IMR-90 (cell line): ENCODE measurements around the gene NTSR2. TPM values are rescaled to one million over a fixed set of nuclear protein-coding genes. Genes with fewer than 3 reads are reported as not detected.

Experiments used
- ATAC-seq: fragments of 200-7000 bp; cut with Tn5 transposase; 2 replicates; pipeline ENCODE4 v1.9.1; 2020; ENCODE audit warnings: low read depth, mild to moderate bottlenecking, moderate library complexity
- BruUV-seq: library from RNA; stranded (reverse); fragments of 400-500 nt; replicated peaks from 2 replicates; lab custom pipeline; 2021; lab: Mats Ljungman, UMichigan
- CTCF ChIA-PET: fragments of 300-600 bp; formaldehyde crosslinking; extraction: SDS; loops from one replicate; lab custom pipeline; 2021; ENCODE audit warnings: antibody characterized with exemption; lab: Yijun Ruan, JAX
- POLR2A ChIA-PET: fragments of 300-600 bp; sonication (Branson Sonifier 250); formaldehyde crosslinking; loops from one replicate; lab custom pipeline; 2022; ENCODE audit warnings: antibody characterized with exemption; ENCODE audit not compliant: unreplicated experiment; lab: Charles Lee
- DNase-seq: peaks from one replicate; pipeline ENCODE4 v3.0.0; 2013
- H2AFZ ChIP-seq: replicated peaks from 2 replicates; pipeline ENCODE3; 2013; ENCODE audit warnings: low read length, mild to moderate bottlenecking; ENCODE audit not compliant: poor library complexity
- H2AK5ac ChIP-seq: 2 replicates; pipeline ENCODE4 v1.6.1; 2013; ENCODE audit warnings: low read depth, low read length, inconsistent platforms
- H2AK9ac ChIP-seq: replicated peaks from 2 replicates; pipeline ENCODE3; 2013; ENCODE audit warnings: mild to moderate bottlenecking, low read depth, low read length, moderate library complexity; ENCODE audit not compliant: poor library complexity
- H2BK120ac ChIP-seq: 2 replicates; pipeline ENCODE4 v1.6.1; 2013; ENCODE audit warnings: low read depth, low read length, inconsistent platforms
- H2BK15ac ChIP-seq: 3 replicates; pipeline ENCODE4 v1.6.1; 2013; ENCODE audit warnings: low read depth, low read length, inconsistent platforms
- H2BK20ac ChIP-seq: 2 replicates; pipeline ENCODE4 v1.6.1; 2013; ENCODE audit warnings: low read depth, mild to moderate bottlenecking, inconsistent platforms, low read length, moderate library complexity
- H2BK5ac ChIP-seq: 2 replicates; pipeline ENCODE4 v1.6.1; 2013; ENCODE audit warnings: mild to moderate bottlenecking, low read depth, low read length, inconsistent platforms; ENCODE audit not compliant: poor library complexity, severe bottlenecking
- H3K14ac ChIP-seq: replicated peaks from 2 replicates; pipeline ENCODE4 v1.6.1; 2013; ENCODE audit warnings: low read depth, low read length, inconsistent platforms
- H3K18ac ChIP-seq: 2 replicates; pipeline ENCODE4 v1.6.1; 2013; ENCODE audit warnings: low read depth, low read length, control low read depth
- H3K23ac ChIP-seq: 2 replicates; pipeline ENCODE4 v1.6.1; 2013; ENCODE audit warnings: low read depth, low read length, inconsistent platforms
- H3K27ac ChIP-seq: 2 replicates; pipeline ENCODE4 v1.5.1; 2013; ENCODE audit warnings: mild to moderate bottlenecking, control low read depth, low read length; ENCODE audit not compliant: insufficient read depth
- H3K27me3 ChIP-seq: 2 replicates; pipeline ENCODE4 v1.6.1; 2013; ENCODE audit warnings: low read length; ENCODE audit not compliant: control insufficient read depth, insufficient read depth
- H3K36me3 ChIP-seq: 2 replicates; pipeline ENCODE4 v1.6.1; 2013; ENCODE audit warnings: low read length, mixed read lengths; ENCODE audit not compliant: control insufficient read depth, insufficient read depth
- H3K4ac ChIP-seq: 2 replicates; pipeline ENCODE4 v1.6.1; 2013; ENCODE audit warnings: low read depth, low read length, inconsistent platforms
- H3K4me1 ChIP-seq: 2 replicates; pipeline ENCODE4 v1.6.1; 2013; ENCODE audit warnings: low read length, mixed read lengths; ENCODE audit not compliant: control insufficient read depth, insufficient read depth
- H3K4me2 ChIP-seq: 2 replicates; pipeline ENCODE4 v1.6.1; 2013; ENCODE audit warnings: low read depth, mild to moderate bottlenecking, control low read depth, low read length, moderate library complexity
- H3K4me3 ChIP-seq: 2 replicates; pipeline ENCODE4 v1.5.1; 2013; ENCODE audit warnings: low read depth, mild to moderate bottlenecking, control low read depth, low read length, moderate library complexity; ENCODE audit not compliant: insufficient read depth
- H3K56ac ChIP-seq: 2 replicates; pipeline ENCODE4 v1.6.1; 2013; ENCODE audit warnings: low read length, inconsistent platforms; ENCODE audit not compliant: insufficient read depth; ENCODE audit errors: extremely low read depth
- H3K79me1 ChIP-seq, 2 experiments: 2 replicates each; pipeline ENCODE4 v1.6.1; 2013; ENCODE audit warnings: low read length in 2 of 2, inconsistent platforms in 1 of 2, low read depth in 1 of 2
- H3K9ac ChIP-seq: 2 replicates; pipeline ENCODE4 v1.6.1; 2013; ENCODE audit warnings: low read depth, low read length, control low read depth
- H3K9me1 ChIP-seq: 2 replicates; pipeline ENCODE4 v1.6.1; 2013; ENCODE audit warnings: low read length, inconsistent platforms; ENCODE audit not compliant: insufficient read depth
- H3K9me3 ChIP-seq: 2 replicates; pipeline ENCODE4 v1.6.1; 2013; ENCODE audit warnings: low read length; ENCODE audit not compliant: control insufficient read depth, insufficient read depth
- H4K20me1 ChIP-seq: 2 replicates; pipeline ENCODE4 v1.6.1; 2013; ENCODE audit warnings: low read length, inconsistent platforms; ENCODE audit not compliant: insufficient read depth
- H4K5ac ChIP-seq: 2 replicates; pipeline ENCODE4 v1.6.1; 2013; ENCODE audit warnings: mild to moderate bottlenecking, low read depth, low read length, control low read depth
- H4K8ac ChIP-seq, 2 experiments: 2 replicates each; pipeline ENCODE4 v1.6.1; 2013; ENCODE audit warnings: low read depth in 2 of 2, low read length in 2 of 2, control low read depth in 1 of 2, inconsistent platforms in 1 of 2
- H4K91ac ChIP-seq: 2 replicates; pipeline ENCODE4 v1.6.1; 2013; ENCODE audit warnings: low read depth, low read length, inconsistent platforms; ENCODE audit not compliant: insufficient read depth
- CHD1 ChIP-seq: IDR thresholded peaks from 2 replicates; pipeline ENCODE4 v1.6.1; 2012; ENCODE audit warnings: low read depth, low read length, improper control_type of control experiment
- MAZ ChIP-seq: IDR thresholded peaks from 2 replicates; pipeline ENCODE4 v1.6.1; 2012; ENCODE audit warnings: low read depth, mild to moderate bottlenecking, low read length, improper control_type of control experiment, moderate library complexity, borderline replicate concordance
- POLR2A ChIP-seq: IDR thresholded peaks from 2 replicates; pipeline ENCODE4 v1.6.1; 2012; ENCODE audit warnings: mild to moderate bottlenecking, low read depth, low read length
- WGBS, 2 experiments: methylation state at CpG; one replicate each; pipeline versions ENCODE4 v1.1.5 to v1.1.7; 2013; ENCODE audit warnings: missing lambda C conversion rate in 2 of 2; ENCODE audit not compliant: insufficient read length in 1 of 2; ENCODE audit errors: extremely low coverage in 2 of 2; 5-methylcytosine and 5-hydroxymethylcytosine counted together
- dilution Hi-C: fragments of 300-500 bp; cut with HindIII; formaldehyde crosslinking; loops from one replicate; pipeline ENCODE4 v1.14.3; 2018; ENCODE audit warnings: low sequenced_read_pairs; ENCODE audit not compliant: unreplicated experiment
- in situ Hi-C: fragments of 300-500 bp; cut with MboI; formaldehyde crosslinking; loops from 3 replicates; pipeline ENCODE4 v1.14.3; 2019; ENCODE audit warnings: low sequenced_read_pairs, inconsistent platforms, mixed read lengths
- intact Hi-C: fragments of 100-400 bp; cut with micrococcal nuclease; formaldehyde crosslinking; loops from 2 replicates; pipeline ENCODE4 v1.10.0; 2022
- polyA plus RNA-seq, 3 experiments: library from polyadenylated mRNA; depleted of rRNA; stranded (reverse); fragments of >200 nt; gene quantifications; 2 replicates each; pipeline ENCODE4 v1.2.3, GENCODE V29; 2012; ENCODE audit warnings: low replicate concordance in 1 of 3
- total RNA-seq: library from RNA; depleted of rRNA; stranded (reverse); fragments of >200 nt; gene quantifications from 2 replicates; pipeline ENCODE4 v1.2.3, GENCODE V29; 2012
- TF ChIP-seq, protein P1 (sequence below): conservative IDR thresholded peaks from 2 replicates; pipeline ENCODE4 v1.5.1; 2012; ENCODE audit warnings: mild to moderate bottlenecking, low read depth, low read length, improper control_type of control experiment

Gene NTSR2
- total and polyA plus RNA-seq, 2 of the 4 experiments (the other 2 are of a cell fraction), result not detected

DNA sequence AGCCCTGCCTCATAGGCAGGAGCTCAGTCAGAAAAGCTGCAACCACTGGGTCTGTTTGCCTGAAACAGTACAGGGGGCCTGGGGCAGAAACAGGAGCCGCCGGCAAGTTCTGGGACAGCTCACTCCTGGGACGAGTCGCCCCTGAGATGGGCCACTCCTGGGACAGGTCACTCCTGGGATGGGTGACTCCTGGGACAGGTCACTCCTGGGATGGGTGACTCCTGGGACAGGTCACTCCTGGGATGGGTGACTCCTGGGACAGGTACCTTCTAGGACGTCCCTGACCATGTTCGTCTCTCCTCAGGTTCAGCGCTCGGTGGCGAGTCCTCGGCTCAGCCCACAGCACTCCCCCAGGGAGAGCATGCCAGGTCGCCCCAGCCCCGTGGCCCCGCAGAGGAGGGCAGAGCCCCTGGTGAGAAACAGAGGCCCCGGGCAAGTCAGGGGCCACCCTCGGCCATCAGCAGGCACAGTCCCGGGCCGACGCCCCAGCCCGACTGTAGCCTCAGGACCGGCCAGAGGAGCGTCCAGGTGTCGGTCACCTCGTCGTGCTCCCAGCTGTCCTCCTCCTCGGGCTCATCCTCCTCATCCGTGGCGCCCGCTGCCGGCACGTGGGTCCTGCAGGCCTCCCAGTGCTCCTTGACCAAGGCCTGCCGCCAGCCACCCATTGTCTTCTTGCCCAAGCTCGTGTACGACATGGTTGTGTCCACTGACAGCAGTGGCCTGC, 51.8 kb downstream of the NTSR2 start:
- no peak overlapping the region for H3K9ac ChIP-seq
- no peaks in the 10 kb centered on the region for H3K9me3 ChIP-seq
- TF ChIP-seq CHD1 (no peak), MAZ (no peak), POLR2A (no peak)
- TF ChIP-seq, protein P1, sequence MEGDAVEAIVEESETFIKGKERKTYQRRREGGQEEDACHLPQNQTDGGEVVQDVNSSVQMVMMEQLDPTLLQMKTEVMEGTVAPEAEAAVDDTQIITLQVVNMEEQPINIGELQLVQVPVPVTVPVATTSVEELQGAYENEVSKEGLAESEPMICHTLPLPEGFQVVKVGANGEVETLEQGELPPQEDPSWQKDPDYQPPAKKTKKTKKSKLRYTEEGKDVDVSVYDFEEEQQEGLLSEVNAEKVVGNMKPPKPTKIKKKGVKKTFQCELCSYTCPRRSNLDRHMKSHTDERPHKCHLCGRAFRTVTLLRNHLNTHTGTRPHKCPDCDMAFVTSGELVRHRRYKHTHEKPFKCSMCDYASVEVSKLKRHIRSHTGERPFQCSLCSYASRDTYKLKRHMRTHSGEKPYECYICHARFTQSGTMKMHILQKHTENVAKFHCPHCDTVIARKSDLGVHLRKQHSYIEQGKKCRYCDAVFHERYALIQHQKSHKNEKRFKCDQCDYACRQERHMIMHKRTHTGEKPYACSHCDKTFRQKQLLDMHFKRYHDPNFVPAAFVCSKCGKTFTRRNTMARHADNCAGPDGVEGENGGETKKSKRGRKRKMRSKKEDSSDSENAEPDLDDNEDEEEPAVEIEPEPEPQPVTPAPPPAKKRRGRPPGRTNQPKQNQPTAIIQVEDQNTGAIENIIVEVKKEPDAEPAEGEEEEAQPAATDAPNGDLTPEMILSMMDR, result no peak
- WGBS, 2 experiments, result 85% methylated on average over 26 of the region's 33 CpGs; no CpG with 5 or more reads in 1 of the 2 experiments
- dilution Hi-C loops (no loop called here), intact Hi-C loops (no loop called here), in situ Hi-C loops (no loop called here)
- H3K79me1 ChIP-seq, result no peaks in the 10 kb centered on the region
- no peak overlapping the region for H2BK120ac ChIP-seq
- H3K4me3 ChIP-seq, result no peak overlapping the region
- no peak overlapping the region for H3K23ac ChIP-seq
- CTCF ChIA-PET, result no interaction called here
- no peak overlapping the region for H3K4ac ChIP-seq
- no peak for DNase-seq
- no peaks in the 10 kb centered on the region for H3K36me3 ChIP-seq
- no peaks in the 10 kb centered on the region for H4K20me1 ChIP-seq
- H2BK5ac ChIP-seq, result no peak overlapping the region
- BruUV-seq, result no TSS peak
- no peak overlapping the region for H3K4me2 ChIP-seq
- H2AFZ ChIP-seq, result no peak overlapping the region
- no peak overlapping the region for H4K91ac ChIP-seq
- H3K27ac ChIP-seq, result no peak overlapping the region
- no peak overlapping the region for H2AK9ac ChIP-seq
- no peak for ATAC-seq
- no peak overlapping the region for H3K14ac ChIP-seq
- peaks cover 32% of the 10 kb centered on the region for H3K27me3 ChIP-seq
- no peak overlapping the region for H2BK20ac ChIP-seq
- no peaks in the 10 kb centered on the region for H3K9me1 ChIP-seq
- no peak overlapping the region for H3K18ac ChIP-seq
- POLR2A ChIA-PET, result no interaction called here
- H3K4me1 ChIP-seq, result no peaks in the 10 kb centered on the region
- no peak overlapping the region for H2AK5ac ChIP-seq
- H4K8ac ChIP-seq, result no peak overlapping the region
- no peak overlapping the region for H4K5ac ChIP-seq
- H3K56ac ChIP-seq, result no peak overlapping the region
- no peak overlapping the region for H2BK15ac ChIP-seq
